Measurements from ENCODE around the gene TNS3.

DNA sequence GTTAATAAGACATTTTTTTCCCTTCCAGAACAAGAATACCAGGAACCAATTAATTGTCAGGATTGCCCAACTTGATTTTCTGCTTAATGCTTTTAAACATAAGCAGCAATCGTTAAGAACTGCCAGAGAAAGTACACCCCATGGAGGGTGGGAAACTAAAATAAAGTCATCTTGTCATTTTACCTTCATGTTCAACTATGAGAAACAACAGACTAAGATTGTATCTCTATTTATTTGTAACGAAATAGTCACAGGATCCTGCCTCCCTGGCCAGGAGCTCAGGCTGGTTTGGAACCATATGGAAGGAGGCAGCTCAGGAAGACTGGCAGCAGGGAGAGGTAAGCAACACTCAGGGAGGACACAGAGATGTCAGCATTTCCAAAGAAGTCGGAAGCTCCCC is 129.6 kb downstream of the TNS3 start:
- TF ChIP-seq, protein P1, sequence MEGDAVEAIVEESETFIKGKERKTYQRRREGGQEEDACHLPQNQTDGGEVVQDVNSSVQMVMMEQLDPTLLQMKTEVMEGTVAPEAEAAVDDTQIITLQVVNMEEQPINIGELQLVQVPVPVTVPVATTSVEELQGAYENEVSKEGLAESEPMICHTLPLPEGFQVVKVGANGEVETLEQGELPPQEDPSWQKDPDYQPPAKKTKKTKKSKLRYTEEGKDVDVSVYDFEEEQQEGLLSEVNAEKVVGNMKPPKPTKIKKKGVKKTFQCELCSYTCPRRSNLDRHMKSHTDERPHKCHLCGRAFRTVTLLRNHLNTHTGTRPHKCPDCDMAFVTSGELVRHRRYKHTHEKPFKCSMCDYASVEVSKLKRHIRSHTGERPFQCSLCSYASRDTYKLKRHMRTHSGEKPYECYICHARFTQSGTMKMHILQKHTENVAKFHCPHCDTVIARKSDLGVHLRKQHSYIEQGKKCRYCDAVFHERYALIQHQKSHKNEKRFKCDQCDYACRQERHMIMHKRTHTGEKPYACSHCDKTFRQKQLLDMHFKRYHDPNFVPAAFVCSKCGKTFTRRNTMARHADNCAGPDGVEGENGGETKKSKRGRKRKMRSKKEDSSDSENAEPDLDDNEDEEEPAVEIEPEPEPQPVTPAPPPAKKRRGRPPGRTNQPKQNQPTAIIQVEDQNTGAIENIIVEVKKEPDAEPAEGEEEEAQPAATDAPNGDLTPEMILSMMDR (conservative IDR thresholded peaks at IDR 0.05): no peak
- no peak for TF ChIP-seq EZH2 (IDR thresholded peaks at IDR 0.05; ENCODE audit: low read depth)
